Suprapubic skin (tissue), 4 donors: ENCODE results near the gene TTC27. TPM values are rescaled to one million over a fixed set of nuclear protein-coding genes. Genes with fewer than 3 reads are reported as not detected.

Source experiments
- DNase-seq, 2 donors: peaks; one replicate each; pipeline ENCODE4 v3.0.0-alpha.2; 2019; ENCODE audit warnings: low spot score in 2 of 2
- H3K27ac ChIP-seq: fragments of 200-600 bp; sonication (generic); one replicate; pipeline ENCODE4 v1.5.1; 2019
- H3K27me3 ChIP-seq: fragments of 200-600 bp; sonication (generic); one replicate; pipeline ENCODE4 v1.5.1; 2019
- H3K36me3 ChIP-seq: fragments of 200-600 bp; sonication (generic); one replicate; pipeline ENCODE4 v1.5.1; 2019
- H3K4me1 ChIP-seq: fragments of 200-600 bp; sonication (generic); one replicate; pipeline ENCODE4 v1.5.1; 2019
- H3K4me3 ChIP-seq: fragments of 200-600 bp; sonication (generic); one replicate; pipeline ENCODE4 v1.5.1; 2019; ENCODE audit warnings: mild to moderate bottlenecking
- H3K9me3 ChIP-seq: fragments of 200-600 bp; sonication (generic); one replicate; pipeline ENCODE4 v1.5.1; 2019
- EP300 ChIP-seq: sonication (generic); formaldehyde crosslinking; IDR thresholded peaks from one replicate; pipeline ENCODE4 v1.6.1; 2017; ENCODE audit warnings: antibody characterized with exemption
- POLR2A ChIP-seq, 2 donors: fragments of 450-650 bp; IDR thresholded peaks; one replicate each; pipeline ENCODE4 v1.6.1; 2017; ENCODE audit warnings: antibody characterized with exemption in 2 of 2, mild to moderate bottlenecking in 2 of 2, moderate library complexity in 2 of 2
- POLR2AphosphoS5 ChIP-seq, 3 donors: sonication (generic); formaldehyde crosslinking; IDR thresholded peaks; one replicate each; pipeline ENCODE4 v1.6.1; 2017; ENCODE audit warnings: antibody characterized with exemption in 3 of 3
- WGBS: methylation state at CpG from one replicate; pipeline ENCODE4 v1.1.5; 2018; 5-methylcytosine and 5-hydroxymethylcytosine counted together
- total RNA-seq, 4 donors: library from RNA; depleted of rRNA; stranded (reverse); fragments of >200 nt; gene quantifications; one replicate each; pipeline ENCODE4 v1.1.0, GENCODE V29; 2016
- TF ChIP-seq, protein P1 (sequence below), 2 donors: fragments of 200-600 bp in 1 of 2; fragments of 450-650 bp in 1 of 2; sonication (generic) in 1 of 2; IDR thresholded peaks; one replicate each; pipeline ENCODE4 v1.5.1; 2016 to 2019; ENCODE audit warnings: antibody characterized with exemption in 2 of 2, mild to moderate bottlenecking in 1 of 2, moderate library complexity in 1 of 2

TTC27 gene
- total RNA-seq, 4 donors from 2014 or later = 14.0 to 32.7 (median 19.1) TPM

GRCh38 chr2:32755666-32756065 is 127.8 kb downstream of the TTC27 start:
- no peak overlapping the region for H3K27ac ChIP-seq
- no peak overlapping the region for H3K4me3 ChIP-seq
- H3K4me1 ChIP-seq = no peaks in the 10 kb centered on the region
- 95% methylated on average over 1 of the region's 1 CpG for WGBS
- TF ChIP-seq POLR2AphosphoS5 (IDR thresholded peaks at IDR 0.05) (no peak), EP300 (no peak), POLR2A (IDR thresholded peaks at IDR 0.05) (no peak)
- TF ChIP-seq, protein P1, sequence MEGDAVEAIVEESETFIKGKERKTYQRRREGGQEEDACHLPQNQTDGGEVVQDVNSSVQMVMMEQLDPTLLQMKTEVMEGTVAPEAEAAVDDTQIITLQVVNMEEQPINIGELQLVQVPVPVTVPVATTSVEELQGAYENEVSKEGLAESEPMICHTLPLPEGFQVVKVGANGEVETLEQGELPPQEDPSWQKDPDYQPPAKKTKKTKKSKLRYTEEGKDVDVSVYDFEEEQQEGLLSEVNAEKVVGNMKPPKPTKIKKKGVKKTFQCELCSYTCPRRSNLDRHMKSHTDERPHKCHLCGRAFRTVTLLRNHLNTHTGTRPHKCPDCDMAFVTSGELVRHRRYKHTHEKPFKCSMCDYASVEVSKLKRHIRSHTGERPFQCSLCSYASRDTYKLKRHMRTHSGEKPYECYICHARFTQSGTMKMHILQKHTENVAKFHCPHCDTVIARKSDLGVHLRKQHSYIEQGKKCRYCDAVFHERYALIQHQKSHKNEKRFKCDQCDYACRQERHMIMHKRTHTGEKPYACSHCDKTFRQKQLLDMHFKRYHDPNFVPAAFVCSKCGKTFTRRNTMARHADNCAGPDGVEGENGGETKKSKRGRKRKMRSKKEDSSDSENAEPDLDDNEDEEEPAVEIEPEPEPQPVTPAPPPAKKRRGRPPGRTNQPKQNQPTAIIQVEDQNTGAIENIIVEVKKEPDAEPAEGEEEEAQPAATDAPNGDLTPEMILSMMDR (IDR thresholded peaks at IDR 0.05) = no peak
- no peaks in the 10 kb centered on the region for H3K27me3 ChIP-seq
- H3K36me3 ChIP-seq = peaks cover 19% of the 10 kb centered on the region
- H3K9me3 ChIP-seq = no peaks in the 10 kb centered on the region
- DNase-seq = no peak

GRCh38 chr2:32756074-32756727 is 128.4 kb downstream of the TTC27 start:
- H3K4me3 ChIP-seq = no peak overlapping the region
- H3K36me3 ChIP-seq = peaks cover 22% of the 10 kb centered on the region
- no peaks in the 10 kb centered on the region for H3K27me3 ChIP-seq
- no peak for DNase-seq
- no peaks in the 10 kb centered on the region for H3K4me1 ChIP-seq
- 83% methylated on average over 7 of the region's 7 CpGs for WGBS
- no peak overlapping the region for H3K27ac ChIP-seq
- TF ChIP-seq EP300 = no peak
- TF ChIP-seq POLR2A (IDR thresholded peaks at IDR 0.05) = no peak
- TF ChIP-seq, protein P1 (IDR thresholded peaks at IDR 0.05) = no peak
- TF ChIP-seq POLR2AphosphoS5 (IDR thresholded peaks at IDR 0.05) = no peak
- H3K9me3 ChIP-seq = no peaks in the 10 kb centered on the region

DNA sequence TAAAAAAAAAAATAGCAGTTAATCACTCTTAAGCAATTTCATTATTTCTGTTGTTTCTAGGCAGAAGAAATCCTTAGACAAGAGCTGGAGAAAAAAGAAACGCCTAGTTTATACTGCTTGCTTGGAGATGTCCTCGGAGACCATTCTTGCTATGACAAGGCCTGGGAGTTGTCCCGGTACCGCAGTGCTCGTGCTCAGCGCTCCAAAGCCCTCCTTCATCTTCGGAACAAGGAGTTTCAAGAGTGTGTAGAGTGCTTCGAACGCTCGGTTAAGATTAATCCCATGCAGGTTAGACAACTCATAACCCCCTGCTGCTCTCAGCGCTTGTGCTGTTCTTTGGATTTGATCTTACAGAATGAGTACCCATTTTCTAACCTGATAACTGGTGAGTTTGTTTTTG is 130.4 kb downstream of the TTC27 start:
- H3K4me1 ChIP-seq = no peaks in the 10 kb centered on the region
- no peak overlapping the region for H3K4me3 ChIP-seq
- no peak overlapping the region for H3K27ac ChIP-seq
- H3K36me3 ChIP-seq = peaks cover 22% of the 10 kb centered on the region
- no peak for DNase-seq
- H3K9me3 ChIP-seq = no peaks in the 10 kb centered on the region
- WGBS = 93% methylated on average over 11 of the region's 11 CpGs
- no peaks in the 10 kb centered on the region for H3K27me3 ChIP-seq
- TF ChIP-seq, protein P1 (IDR thresholded peaks at IDR 0.05) = no peak
- TF ChIP-seq EP300 = no peak
- no peak for TF ChIP-seq POLR2AphosphoS5 (IDR thresholded peaks at IDR 0.05)

GRCh38 chr2:32760628-32761027 is 132.8 kb downstream of the TTC27 start:
- no peaks in the 10 kb centered on the region for H3K27me3 ChIP-seq
- no peak overlapping the region for H3K27ac ChIP-seq
- TF ChIP-seq EP300 (no peak), POLR2AphosphoS5 (IDR thresholded peaks at IDR 0.05) (no peak), POLR2A (IDR thresholded peaks at IDR 0.05) (no peak)
- TF ChIP-seq, protein P1 (IDR thresholded peaks at IDR 0.05) = no peak
- no peaks in the 10 kb centered on the region for H3K9me3 ChIP-seq
- no peak for DNase-seq
- H3K4me3 ChIP-seq = no peak overlapping the region
- no peaks in the 10 kb centered on the region for H3K4me1 ChIP-seq
- H3K36me3 ChIP-seq = peaks cover 22% of the 10 kb centered on the region
- WGBS = 84% methylated on average over 4 of the region's 4 CpGs

GRCh38 chr2:32768387-32769174 is 140.7 kb downstream of the TTC27 start:
- DNase-seq = no peak
- peaks cover 4% of the 10 kb centered on the region for H3K36me3 ChIP-seq
- 94% methylated on average over 1 of the region's 1 CpG for WGBS
- no peak overlapping the region for H3K4me3 ChIP-seq
- peaks cover 9% of the 10 kb centered on the region for H3K4me1 ChIP-seq
- no peak overlapping the region for H3K27ac ChIP-seq
- no peaks in the 10 kb centered on the region for H3K9me3 ChIP-seq
- TF ChIP-seq EP300 = no peak
- TF ChIP-seq, protein P1 (IDR thresholded peaks at IDR 0.05) = no peak
- no peak for TF ChIP-seq POLR2A (IDR thresholded peaks at IDR 0.05)
- TF ChIP-seq POLR2AphosphoS5 (IDR thresholded peaks at IDR 0.05) = no peak
- H3K27me3 ChIP-seq = no peaks in the 10 kb centered on the region
